Stimulated activated CD4-positive, alpha-beta T cell treated with anti-CD3 and anti-CD28 coated beads, TNF-alpha, amount 100 ng/mL, for 48 hours (primary cell): ENCODE data around the gene MLKL.
"Not testable (repeated sequence)": the region's sequence is repeated elsewhere in the genome, so short reads cannot be mapped to it uniquely, and the experiment has no call there.

Experiments
- DNase-seq, 3 donors: peaks; one replicate each; pipeline ENCODE4 v3.0.0-alpha.2; 2020; ENCODE audit warnings: low read depth in 3 of 3

The MLKL gene

DNA sequence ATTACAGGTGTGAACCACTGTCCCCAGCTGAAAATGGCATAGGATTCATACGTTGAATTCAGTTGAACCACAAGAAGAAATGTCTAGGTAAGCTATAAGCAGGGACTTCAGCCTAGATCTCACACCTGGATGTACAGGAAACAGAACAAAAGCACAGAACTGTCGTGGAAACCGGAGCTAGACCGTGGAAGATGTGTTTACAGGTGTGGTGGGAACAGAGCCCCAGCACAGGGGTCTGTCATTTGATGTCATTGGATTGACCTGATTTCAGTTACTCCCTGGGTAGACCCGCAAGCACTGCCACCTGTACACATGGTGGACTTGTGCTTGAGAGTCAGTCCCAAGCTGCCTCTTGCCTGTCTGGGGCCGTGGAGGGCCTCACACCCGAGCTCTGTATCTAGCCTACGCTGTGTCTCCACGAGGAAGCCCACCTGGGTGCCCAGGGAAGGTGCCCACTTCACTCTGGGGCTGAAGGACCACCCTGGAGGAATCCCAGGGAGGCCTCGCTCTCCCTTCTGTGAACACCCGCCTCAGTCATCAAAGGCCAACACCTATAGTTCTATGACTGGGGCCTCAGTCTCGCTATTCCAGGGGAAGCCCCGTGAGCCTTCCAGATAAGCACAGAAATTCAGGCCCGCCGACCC is 32.2 kb upstream of the MLKL start:
- DNase-seq: no peak

DNA sequence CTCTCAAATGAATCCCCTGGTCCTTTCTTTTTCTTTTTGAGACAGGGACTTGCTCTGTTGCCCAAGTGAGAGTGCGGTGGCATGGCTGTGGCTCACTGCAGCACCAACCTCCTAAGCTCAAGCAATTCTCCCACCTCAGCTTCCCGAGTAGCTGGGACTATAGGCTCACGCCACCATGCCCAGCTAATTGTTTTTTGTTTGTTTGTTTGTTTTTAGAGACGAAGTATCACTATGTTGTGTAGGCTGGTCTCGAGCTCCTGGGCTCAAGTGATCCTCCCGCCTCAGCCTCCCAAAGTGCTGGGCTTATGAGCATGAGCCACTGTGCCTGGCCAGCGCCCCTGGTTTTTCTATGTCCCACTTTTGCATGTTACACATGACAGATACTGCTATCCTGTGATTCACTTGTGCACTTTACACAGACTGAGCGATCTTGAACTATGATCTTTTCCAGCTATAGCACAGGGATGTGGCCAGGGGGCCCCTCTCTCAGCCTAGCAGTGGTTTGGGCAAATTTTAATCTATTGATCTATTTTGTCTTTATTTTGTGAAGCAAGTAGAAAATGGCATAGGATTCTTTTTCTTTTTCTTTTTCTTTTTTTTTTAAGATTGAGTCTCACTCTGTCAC is 31.3 kb upstream of the MLKL start:
- DNase-seq: no peak

DNA sequence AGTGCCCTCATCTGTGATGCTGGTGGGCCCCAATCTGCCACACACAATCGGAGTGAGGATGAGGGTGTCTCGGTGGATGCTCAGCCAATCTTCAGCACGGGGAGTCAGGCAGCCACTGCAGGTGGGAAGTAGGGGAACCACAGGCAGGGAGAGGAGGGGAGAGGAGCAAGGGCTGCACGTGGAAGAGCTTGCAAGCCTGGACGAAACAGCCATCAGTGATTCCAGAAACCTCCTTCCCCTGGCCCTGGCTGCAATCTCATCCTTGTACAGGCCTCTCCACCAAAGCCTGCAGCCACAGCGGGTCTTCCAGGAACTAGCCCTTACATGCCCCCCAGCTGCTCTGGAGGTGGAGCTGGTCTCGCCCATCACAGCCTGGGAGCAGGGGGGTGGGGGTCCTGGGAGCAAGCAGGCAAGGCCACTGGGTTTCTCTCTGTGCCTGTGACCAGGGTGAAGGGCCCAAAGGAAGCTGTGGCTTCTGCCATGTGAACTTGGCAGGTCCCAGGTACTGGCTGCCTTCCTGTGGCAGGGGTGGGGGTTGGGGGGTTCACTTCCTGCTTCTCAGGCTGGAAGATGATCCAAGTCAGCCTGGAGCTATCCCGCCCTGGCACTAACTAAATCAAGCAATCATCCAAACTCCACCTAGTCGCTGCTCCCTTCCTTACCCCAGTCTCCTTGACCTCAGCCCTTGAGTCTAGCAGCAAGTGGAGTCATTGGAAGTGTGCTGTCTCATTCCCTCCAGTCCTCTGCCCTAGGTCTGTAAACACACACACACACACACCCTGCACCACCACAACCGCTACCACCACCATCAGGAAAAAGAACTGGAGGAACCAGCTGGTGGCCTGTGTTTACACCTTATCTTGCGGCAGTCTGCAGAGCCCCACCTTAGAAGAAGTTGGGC is 29.4 kb upstream of the MLKL start:
- DNase-seq: no peak

DNA sequence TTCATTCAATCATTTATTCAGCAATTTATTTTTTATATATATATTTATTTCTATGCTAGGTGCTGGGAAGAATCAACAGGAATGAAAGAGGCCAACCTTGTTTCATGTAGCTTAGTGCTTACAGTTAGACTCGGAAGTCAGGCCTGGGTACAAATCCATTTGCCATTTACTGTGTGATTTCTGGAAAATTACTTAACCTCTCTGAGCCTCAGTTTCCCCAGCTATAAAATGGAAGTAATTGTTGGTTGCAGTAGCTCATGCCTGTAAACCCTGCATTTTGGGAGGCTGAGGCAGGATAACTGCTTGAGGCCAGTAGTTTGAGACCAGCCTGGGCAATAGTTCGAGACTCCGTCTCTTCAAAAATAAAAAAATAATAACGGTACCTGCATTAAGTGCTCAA is 27.2 kb upstream of the MLKL start:
- no peak for DNase-seq

DNA sequence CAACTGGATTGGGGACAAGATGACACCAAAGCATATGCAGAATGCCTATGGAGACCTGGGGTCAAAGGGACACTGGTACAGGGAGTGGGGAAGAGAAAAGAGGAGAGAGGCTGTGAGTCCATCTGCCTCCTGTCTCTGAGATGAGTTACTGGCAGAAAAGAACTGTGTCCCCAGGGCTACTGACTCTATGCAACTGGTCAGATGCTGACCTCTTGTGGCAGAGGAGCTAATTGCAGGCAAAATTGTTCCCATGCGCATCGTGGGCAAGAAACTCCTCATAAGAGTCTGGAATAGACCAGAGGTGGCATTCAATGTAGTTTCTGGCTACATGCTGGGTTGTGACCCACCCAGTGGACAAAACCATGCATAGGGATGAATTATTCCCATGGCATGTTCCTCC is 26.1 kb upstream of the MLKL start:
- peak; percentile 15 to 23 (median 18) for DNase-seq

DNA sequence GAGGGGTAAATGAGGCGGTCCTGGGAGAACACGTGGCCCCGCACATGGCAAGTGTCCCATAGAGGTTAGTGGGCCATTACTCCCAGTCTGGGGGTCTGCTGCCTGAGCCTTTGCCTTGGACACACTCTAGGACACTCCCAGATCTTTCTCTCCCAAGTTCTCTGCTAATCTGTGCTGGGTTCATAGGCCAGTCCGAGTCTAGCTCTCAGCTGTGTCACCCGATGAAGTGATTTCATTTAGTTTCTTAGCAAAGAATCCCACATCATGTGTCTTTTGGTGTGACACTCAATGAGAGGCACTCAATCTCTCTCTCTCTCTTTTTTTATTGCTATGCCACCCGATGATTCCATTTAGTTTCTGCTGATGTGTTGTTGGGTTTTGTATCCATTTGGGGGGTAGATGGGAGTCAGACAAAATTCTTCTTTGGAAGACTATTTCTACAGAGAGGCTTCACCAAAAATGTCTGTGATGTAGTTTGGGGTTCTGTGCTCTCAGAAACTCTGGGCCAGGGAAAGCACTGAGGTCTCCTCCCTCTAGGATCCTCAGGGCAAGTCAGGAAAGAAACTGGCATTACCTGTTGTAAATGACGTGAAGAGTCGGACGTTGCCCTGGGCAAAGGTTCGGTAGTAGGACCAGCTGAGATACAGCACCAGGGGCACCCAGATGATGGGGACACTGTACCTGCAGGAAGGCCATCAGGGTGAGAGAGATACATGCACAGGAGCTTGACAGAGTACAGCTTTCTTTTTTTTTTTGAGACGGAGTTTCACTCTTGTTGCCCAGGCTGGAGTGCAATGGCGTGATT is 25.2 kb upstream of the MLKL start:
- DNase-seq: no peak

DNA sequence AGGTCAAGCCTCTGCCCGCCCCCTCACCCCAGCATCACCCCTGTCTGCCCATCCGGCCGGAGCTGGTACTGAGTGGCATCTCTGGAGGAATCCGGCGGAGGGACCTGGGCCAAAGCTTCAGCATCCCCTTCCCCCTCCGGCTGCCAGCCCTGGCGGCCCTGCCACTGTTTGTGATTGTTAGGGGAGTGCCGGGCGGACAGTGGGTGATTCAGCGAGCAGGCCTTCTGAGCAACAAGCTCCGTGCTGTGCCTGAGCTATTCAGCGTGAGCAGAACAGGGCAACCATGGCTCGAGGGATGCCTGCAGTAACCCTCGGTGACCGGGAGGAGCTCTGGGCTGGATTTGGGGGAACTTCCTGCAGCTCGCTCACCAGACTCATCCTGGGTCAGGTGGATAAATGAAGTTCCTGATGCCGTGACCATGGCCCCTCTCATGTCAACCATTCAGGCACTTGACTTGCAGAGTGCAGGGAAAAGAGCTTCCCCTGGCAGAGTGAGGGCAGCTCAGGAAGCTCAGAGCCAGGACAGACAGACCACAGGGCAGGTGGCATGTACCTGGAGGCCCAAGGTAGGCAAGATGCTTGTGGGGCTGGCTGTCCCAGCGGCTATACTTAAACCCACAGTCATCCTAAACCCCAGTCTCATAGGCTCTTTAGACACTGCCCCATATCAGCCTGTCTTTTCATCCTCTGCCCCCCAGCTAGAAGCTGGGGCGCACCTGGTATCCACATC is 24.3 kb upstream of the MLKL start:
- no peak for DNase-seq

DNA sequence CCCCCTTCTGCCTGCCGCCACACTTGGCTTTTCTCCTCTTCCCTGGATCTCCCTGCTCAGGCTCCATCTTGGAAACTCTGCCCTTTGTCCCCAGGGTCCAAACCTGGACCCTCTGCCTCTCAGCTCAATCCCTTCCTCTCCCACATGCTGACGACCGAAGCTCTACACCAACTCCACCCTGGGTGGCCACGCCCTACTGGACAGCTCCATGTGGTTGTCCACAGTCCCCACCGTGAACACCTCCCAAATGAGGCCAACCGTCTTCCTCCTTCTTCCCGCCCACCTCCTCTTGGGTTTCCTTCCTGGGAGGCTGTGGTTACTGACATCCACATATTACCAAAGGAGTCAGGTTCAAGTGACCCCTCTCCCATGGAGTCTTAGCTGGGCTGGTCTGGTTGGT is 22.6 kb upstream of the MLKL start:
- no peak for DNase-seq

DNA sequence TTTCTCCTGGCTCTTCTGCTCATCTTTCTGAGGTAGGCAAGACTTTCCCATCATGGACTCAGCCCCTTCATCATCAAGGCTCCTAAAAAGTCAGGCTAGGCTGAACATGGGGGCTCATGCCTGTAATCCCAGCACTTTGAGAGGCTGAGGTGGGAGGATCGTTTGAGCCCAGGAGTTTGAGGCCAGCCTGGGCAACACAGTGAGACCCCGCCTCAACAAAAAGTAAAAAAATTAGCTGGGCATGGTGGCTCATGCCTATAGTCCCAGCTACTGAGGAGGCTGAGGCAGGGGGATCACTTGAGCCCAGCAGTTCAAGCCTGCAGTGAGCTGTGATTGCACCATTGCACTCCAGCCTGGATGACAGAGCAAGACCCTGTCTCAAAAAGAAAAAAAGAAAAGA is 21.5 kb upstream of the MLKL start:
- DNase-seq: not testable (repeated sequence)

DNA sequence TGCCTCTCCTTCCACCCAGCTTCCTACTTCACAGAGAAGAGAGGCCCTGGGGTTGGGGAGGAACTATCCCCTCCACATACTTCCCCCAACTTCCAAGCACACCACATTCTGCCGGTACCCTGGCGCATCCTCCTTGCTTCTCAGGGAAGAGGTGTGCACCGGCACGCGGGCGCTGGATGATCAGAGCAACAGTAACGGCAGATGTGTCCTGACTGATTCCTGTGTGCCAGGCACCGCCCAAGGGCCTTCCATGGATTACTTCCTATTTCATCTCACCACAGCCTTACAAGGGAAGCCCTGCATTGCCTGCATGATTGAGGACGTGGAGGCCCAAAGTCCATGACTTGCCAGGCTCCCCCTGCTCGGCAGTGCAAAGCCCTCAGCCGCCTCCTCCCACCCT is 21.1 kb upstream of the MLKL start:
- DNase-seq: no peak

DNA sequence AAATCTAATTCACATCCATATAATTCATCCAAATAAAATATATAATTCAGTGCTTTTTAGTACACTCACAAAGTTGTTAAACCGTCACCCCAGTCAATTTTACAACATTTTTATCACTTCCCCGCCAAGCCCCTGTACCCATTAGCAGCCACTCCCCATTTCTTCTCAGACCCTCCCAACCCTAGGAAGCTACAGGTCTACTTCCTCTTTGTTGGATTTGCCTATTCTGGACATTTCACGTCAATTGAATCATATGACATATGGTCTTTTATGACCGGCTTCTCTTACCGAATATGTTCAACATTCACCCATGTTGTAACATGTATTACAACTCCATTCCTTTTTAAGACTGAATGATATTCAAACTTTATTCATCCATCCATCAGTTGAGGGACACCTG is 19.9 kb upstream of the MLKL start:
- no peak for DNase-seq

DNA sequence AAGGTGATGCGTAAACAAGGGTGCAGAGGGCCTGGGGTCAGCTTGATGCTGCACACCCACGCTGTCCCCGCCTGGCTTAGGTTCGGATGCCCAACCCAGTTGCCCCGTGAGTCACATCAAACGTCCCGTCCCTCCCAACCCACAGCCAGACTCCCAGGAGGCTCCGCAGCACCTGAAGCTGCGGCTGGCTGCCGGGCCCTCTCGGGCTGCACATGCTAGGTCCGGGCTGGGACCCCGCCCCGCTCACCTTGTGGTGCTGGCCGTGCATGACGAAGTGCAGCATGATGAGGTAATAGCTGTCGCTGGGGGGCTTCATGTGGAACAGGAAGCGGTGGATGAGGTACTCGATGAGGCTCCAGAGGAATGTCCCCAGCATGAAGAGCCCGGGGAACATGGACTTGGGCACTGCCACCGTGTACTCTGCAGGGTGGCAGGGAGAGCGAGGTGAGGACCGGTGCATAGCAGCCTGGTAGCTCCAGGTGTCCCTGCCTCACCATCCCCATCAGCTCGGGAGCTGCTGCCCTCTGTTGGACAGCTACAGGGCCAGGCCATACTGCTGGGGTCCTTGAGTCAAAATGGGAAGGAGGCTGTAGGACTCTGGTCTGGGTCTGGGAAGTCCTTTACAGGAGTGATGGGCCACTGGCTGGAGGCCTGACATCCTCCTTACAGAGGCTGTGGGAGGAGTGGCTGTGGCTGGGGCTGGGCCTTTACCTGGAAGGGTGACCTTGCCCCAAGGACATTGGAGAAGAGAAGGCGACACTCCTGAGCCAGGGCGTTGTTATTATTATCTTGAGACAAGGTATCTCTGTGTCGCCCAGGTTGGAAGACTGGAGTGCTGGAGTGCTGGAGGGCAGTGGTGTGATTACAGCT is 18.3 kb upstream of the MLKL start:
- no peak for DNase-seq

DNA sequence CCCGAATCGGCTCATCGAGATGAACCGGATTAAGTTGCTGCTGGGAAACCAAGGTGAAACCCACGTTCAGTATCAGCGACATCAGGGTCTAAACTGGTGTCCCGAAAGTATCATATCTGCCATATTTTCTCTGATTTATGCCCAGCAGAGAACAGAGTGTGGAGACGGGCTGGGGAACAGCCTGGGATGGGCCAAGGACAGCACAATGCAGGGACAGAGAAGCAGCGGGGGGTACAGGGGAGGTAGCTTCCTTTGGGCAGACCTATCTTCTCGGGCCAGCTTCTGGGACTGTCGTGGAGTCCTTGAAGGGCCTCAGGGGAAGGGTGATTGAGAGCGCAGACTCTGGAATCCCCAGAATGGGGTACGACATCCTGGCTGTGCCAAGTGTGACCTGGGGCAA is 17.5 kb upstream of the MLKL start:
- DNase-seq: no peak

DNA sequence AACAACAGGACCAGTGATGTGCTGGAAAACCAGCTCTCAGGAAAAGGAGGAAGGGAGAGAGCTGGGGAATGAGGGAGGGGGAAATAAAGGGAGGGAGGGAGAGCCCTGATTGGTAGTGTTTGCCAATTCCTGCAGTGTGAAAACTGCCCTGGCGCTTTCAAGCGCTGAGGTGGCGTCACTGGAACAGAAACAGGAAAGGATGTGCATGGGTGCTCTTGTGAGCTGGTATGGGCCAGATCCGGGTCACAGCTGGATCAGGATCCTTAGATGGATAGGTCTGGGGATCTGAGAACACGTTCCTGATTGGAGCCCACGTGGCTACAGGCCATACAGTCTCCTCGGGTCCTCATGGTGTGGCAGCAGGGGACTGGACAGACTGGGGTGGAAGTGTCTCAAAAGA is 16.7 kb upstream of the MLKL start:
- DNase-seq: no peak

DNA sequence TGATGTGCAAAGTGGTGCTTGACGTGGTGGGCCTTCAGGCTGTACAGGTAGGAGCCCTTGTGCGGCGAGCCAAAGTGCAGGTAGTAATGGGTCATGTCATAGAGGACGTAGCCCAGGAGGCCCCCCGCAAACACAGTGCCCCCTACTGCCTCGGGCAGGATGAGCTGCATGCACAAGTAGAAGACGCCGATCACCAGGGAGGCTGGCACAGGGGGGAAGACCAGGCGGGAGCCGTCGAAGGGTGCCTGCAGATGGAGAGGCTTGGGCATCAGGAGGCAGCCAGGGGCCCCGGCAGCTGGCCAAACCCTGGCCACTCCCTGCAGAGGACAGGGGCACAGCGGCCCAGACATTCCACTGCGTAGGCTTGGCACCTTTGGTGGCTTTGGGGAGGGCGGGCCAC is 15.7 kb upstream of the MLKL start:
- DNase-seq: no peak

DNA sequence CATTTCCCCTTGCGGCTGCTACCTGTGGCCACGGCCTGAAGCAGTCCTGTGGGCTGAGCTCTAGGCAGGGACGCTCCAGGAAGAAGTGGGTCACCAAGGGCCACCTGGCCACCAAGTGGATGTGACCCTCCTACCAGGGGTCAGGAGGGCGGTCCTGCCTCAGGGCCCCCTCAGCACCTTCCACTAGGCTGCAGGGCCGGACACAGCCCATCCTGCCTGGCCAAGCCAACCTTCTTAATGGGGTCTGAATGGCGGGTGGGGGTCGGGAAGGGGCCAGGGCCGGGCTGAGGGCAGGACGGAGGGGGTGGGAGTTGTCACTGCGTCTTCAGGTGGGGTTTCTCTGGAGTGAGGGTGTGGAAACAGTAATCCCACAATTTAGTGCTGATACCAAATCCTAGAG is 13.2 kb upstream of the MLKL start:
- DNase-seq: no peak

DNA sequence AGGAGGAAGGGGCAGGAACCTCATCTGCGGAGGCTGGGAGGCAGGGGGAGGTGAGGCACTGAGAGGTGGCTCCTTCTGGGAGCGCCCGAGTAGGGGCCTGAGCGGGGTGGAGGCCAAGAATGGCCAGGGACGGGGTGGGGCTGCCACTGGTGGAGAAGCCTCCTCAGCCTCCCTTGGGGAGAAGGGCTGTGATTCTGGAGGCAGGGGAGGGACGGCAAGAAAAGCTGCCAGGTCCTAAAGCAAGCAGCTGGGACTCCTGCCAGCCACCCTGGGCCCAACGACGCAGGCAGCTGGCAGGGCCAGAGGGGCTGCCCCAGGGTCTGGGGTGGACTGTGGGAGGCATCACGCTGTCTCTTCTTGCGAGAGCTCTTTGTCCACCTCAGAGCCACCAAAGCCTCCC is 12.7 kb upstream of the MLKL start:
- DNase-seq: no peak

DNA sequence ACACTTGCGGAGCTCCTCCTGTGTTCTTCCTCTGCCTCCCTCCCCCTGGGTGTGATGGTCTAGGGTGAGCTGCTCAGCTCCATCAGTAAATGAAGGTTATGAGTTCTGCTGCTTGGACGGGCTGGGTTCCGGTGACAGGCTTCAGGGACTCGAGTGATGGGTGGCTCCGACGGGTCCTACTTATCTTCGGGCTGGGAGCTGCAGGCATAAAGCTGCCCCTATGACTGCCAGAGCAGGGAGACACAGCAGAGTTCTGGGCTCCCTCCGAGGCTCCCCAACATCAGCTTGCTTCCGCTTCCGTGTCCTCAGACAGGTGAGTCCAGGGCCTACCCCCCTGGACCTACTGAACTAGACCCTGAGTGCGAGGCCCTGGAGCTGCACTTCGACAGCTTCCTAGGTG is 11.3 kb upstream of the MLKL start:
- no peak for DNase-seq

DNA sequence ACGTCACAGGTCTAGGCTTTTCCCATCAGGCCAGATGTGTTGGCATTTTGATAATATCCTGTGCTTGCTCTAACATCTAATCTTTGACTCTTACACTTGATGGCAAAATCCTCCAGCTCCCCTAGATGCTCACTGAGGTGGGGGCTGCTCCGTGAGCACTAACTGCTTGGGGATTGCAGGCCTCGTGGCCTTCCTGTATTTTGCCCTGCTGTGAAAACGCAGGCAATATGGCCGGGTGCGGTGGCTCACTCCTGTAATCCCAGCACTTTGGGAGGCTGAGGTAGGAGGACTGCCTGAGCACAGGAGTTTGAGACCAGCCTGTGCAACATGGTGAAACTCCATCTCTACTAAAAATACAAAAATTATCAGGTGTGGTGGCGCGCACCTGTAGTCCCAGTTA is 9.7 kb upstream of the MLKL start:
- DNase-seq: no peak

DNA sequence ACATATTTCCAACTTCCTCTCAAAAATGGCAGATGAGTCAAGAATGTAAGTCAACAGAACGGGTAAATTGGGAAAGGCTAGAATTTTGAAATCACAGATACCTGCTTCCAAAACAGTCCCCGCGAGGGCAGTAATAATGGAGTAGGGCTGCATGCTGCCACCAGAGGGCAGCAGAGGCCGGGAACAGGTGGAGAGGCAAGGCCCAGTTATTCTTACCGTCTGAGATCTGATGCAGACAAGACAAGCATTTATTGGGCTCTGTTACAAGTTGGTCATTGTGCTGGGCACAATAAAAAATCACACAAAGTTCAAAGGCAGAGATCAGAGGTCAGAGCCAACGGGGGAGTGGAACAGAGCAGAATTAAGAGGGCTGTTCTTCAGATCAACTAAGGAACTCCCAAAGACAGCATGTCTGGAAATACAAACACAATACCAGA is 8.8 kb upstream of the MLKL start:
- peak; percentile 66 to 73 (median 70) for DNase-seq

DNA sequence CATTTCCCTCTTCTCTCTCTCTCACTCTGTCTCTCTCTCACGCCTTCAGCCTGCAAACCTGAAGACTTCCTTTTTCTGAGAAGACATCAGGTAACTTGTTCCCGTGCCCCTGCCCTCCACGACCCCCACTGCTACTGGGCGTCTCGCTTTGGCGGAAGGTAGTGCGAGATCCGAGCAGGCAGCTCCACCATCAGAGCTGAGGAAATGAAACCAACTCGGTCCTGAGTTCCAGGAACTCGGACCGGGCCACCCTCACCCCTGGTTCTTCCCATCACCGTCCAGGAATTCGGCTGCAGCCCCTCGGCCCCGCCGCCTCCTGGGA is 585 bp downstream of the MLKL start:
- no peak for DNase-seq
